H54 (cell line): ENCODE results near the gene CEP350.

Experiments used
- DNase-seq: peaks from one replicate; pipeline ENCODE4 v3.0.0; 2011; ENCODE audit warnings: low spot score, mixed read lengths; ENCODE audit not compliant: insufficient read length
- FAIRE-seq: peaks from 3 replicates; lab custom pipeline; 2011; peaks lifted over from hg19 to GRCh38; lab: Jason Lieb, UNC
- POLR2A ChIP-seq: IDR thresholded peaks from 2 replicates; pipeline ENCODE4 v1.6.1; 2011; ENCODE audit warnings: low read depth, mild to moderate bottlenecking, low read length

The CEP350 gene

DNA sequence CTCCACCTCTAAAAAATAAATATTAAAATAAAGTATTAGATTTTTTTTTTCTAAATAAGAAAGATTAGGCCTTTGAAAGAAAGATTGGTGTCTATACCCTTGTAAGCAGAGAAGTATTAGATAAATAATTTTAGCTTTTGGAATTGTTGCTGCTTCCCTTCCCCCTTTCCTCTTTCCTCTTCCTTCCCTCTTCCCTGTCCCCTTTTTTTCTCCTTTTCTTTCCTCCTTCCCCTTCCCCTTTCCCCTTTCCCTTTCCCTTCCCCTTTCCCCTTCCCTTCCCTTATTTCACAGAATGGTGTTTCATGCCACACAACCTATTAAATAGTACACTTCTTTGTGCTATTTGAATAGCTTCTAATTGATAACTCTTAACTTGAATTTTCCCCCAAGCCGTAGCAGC, 130.3 kb downstream of the CEP350 start:
- DNase-seq = no peak
- TF ChIP-seq POLR2A = no peak
- FAIRE-seq = no peak

DNA sequence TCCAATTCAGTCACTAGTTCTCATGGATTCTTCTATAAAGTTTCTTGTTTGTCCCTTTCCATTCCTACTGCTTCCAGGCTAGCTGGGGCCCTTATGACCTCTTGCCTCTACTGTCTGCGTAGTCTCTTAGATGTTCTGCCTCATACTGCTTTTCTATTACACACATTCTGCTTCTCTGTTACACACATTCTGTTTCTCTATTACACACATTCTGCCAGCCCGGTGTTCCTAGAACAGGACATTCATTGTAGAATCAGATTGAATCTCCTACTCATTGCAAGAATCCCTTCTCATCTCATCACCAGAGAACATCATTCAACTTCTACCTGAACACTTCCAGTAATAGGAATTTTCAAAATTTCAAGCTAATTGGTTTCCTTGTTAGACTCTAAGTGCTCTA, 130.7 kb downstream of the CEP350 start:
- DNase-seq (no peak), FAIRE-seq (peak; percentile 20)
- no peak for TF ChIP-seq POLR2A

DNA sequence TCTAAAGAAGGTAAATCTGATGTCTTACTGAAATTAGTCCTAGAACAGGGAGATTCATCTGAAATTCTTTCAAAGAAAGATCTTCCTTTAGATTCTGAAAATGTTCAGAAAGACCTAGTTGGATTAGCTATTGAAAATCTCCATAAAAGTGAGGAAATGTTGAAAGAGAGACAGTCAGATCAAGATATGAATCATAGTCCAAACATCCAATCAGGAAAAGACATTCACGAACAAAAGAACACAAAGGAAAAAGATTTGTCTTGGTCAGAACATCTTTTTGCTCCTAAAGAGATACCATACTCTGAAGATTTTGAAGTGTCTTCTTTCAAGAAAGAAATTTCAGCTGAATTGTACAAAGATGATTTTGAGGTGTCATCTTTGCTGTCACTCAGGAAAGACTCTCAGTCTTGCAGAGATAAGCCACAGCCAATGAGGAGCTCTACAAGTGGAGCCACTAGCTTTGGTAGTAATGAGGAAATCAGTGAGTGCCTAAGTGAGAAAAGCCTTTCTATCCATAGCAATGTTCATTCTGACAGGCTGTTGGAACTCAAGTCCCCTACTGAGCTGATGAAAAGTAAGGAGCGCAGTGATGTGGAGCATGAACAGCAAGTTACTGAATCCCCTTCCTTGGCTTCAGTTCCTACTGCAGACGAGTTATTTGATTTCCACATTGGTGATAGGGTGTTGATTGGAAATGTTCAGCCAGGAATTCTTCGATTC, 138.5 kb downstream of the CEP350 start:
- TF ChIP-seq POLR2A = no peak
- FAIRE-seq = no peak

DNA sequence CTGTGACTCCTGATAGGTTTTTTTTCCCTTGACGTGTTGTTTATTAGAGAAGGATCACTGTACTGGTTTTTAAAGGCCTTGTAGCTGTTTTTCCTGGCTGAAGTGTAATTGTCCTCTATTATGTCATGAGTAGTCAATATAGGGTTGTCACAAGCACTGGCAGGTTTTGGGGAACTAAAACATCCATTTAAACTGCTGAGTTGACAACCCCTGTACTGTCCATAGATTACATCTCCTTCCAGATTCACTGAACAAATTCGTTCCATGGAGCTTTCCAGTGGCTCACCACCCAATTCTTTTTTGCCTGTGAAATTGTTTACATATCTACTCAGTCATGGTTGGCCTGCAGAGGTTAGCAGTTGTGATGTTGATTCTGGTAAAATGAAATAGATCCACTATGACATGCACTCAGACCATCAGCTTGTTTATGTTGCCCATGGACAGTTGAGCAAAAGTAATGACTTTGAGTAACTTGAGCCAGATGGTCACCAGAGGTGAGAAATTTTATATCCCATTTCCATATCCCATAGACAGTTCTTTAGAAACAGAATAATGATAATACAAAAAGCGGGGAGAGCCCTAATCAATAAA, 140.2 kb downstream of the CEP350 start:
- no peak for TF ChIP-seq POLR2A
- FAIRE-seq = no peak
- no peak for DNase-seq

More for the DNA sequence above, 138.5 kb downstream of the CEP350 start:
- no peak for DNase-seq

DNA sequence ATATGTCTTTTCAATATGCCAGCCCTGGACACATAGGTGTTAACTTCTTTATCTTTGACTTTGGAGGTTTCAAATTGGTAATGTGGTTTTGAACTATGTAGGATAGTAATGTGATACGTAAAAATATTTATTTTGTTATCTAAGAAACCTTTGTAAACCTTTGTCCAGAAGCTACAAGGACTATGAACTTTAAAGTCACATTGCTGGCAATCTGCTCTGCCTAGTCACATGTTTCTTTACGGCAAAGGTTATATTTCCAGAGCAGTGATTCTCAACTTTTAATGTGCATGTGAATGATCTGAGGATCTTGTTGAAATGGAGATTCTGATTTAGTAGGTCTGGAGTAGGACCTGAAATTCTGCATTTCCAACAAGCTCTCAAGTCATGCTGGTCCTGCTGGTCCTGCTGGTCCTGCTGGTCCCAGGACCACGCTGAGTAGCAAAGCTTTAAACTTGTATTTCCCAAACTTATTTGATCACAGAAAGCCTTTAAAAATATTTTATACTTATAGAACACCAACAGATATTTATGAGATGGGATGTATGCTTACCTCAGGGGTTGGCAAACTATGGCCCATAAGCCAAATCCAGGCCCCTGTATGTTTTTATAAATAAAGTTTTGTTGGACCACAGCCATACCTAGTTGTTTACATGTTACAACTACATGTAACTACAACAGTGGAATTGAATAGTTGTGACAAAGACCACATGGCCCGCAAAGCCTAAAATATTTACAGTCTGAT, 142.1 kb downstream of the CEP350 start:
- DNase-seq (no peak), FAIRE-seq (no peak)
- TF ChIP-seq POLR2A = no peak

DNA sequence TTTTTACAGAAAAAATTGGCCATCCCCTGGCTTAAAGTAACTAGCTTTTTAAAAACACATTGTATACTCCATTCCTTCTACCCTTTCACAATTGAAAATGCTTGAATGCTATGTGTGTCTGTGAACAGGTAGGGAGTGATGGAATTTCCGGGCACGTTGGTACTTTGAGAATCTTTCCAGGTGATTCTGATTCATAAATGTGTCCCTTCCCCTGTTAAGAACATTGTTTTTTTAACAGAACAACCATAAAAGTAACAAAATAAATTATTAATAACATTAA, 142.7 kb downstream of the CEP350 start:
- no peak for TF ChIP-seq POLR2A
- FAIRE-seq (no peak), DNase-seq (no peak)

DNA sequence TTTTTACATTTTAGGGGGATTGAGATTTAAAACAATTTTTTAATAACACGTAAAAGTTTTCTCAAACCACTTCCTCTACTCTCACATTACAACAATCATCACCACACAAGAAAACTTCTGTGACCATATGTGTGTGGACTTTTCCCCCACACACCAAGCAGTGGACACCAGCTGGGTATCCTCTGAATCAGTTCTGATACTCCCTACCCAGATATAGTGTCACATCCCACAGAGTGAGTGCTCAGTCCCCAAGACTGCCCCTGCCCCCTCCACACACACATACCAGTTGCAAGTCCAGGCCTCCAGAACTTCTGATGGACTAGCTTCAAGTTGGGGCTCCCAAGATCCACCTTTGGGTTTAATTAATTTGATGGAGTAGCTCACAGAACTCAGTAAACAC, 146.8 kb downstream of the CEP350 start:
- no peak for TF ChIP-seq POLR2A
- no peak for FAIRE-seq
- DNase-seq = no peak

DNA sequence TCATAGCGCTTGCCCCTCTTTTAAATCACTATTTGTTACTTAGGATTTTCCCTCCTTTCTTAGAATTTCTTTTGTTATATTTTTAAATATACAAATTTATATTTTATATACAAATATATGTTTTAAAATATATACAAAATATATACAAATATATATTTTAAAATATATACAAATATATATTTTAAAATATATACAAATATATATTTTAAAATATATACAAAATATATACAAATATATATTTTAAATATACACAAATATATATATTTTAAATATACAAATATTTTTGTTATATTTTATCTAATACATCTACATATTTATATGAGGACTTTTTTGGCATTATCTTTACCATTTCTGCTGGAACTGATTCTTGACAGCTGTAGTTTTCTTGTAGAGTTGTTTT, 149.2 kb downstream of the CEP350 start:
- TF ChIP-seq POLR2A = no peak
- FAIRE-seq = no peak

DNA sequence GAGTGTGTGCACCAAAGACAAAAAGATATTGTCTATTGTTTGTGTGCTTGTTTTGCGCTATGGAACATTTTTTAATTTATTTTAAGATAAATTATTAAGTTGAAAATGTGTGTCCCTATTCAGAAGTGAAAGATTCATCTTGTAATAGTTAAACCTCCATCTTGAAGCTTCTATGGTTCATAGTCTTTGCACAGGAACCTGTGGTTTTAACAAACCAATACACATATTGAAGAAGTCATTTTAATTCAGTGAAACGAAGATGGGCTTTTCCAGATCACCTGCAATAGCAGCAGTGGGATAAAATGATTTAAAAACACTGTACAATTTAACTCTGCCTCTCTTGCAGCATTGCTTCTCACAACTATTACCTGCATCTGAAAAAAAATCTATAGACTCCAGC, 157.5 kb downstream of the CEP350 start:
- TF ChIP-seq POLR2A = no peak
- DNase-seq = no peak
- FAIRE-seq = no peak

More for the DNA sequence above, 149.2 kb downstream of the CEP350 start:
- no peak for DNase-seq

DNA sequence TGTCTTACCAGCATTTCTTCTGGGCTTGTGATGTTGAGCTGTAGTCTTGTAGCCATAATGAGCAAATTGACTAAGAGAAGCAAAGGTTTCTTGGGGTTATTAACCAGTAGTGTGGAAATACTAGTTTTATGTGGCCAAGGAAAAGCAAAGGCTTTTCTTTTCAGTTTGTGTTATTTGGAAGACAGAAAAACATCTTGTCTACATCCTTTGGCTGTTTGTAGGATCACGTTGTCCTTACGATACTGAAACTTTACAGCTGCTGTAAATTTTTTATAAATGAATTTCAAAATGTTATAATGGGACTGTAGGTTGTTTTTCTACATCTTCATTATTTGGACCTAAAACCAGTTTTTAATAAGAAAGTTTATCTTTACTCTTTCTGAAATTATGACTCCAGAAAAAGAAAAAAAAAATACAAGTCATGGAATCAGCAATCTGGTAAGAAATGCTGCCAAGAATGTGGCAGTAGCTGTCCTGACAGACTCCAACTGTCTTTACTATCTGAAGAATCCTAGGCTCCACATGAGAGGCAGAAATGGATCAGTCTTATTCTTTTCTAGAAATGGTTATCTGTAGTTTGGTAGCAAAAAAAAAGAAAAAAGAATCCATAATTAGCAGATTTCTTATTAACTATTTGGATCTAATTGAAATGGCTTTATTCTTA, 158.5 kb downstream of the CEP350 start:
- DNase-seq (no peak), FAIRE-seq (no peak)
- TF ChIP-seq POLR2A = no peak

DNA sequence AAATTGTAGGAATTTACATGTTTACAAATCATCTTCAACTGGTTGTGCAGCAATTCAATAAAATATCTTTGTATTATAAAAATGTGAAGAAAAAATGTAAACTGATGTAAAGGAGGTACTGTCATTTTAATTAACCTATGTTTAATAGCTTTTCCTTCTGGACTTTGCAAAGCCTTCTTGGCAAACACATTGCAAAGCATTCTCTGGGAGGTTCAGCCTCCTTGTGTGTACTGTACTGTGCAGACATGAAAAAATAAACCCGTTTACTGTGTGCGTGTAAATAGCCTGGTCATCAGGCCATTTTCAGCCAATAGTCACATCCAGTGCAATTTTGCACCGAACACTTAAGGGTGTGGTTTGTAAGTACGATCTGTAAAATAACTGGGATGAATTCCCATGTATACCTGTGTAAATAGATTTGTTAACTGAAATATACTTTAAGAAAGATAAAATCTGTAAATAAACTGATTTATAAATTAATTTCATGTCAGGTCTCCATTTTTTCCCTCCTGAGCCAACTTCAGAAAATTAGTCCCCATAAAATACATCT, 159.9 kb downstream of the CEP350 start:
- DNase-seq (no peak), FAIRE-seq (no peak)
- no peak for TF ChIP-seq POLR2A

DNA sequence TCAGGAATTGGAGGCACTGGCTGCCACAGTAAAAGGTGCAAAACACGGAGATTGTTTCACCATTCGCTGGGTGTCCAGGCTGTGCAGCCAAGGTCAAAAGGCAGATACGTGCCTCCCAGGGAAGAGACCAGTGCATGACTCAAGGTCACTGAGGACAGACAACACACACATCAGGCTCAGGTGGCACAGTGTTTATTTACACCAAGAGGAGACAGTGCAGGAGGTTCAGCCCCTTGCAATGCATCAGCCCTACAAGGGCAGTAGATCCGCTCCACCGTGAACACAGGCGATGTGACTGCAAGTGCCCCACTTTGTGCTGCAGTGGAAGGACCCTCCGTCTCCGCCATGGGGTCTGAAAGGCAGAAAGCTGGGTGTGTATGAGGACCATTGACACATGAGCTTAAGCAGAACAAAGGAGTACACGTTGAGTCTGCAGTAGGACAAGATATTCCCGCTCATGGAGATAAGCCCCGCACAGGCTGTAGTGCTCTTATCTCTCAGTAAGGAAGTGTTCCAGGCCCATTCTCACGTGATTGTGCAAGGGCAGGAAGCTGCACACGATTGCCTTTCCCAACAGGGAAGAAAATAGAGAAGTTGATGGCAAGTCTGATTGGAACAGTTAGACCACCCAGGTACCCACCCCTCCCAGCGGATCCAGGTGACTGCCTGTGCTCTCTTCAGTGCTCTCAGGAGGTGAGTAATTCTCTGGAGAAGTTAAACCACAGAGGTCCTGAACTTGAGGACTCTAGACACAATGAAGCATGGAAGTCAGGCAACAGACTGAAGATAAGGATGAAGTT, 162.6 kb downstream of the CEP350 start:
- TF ChIP-seq POLR2A = no peak
- no peak for FAIRE-seq
- peak; percentile 32 for DNase-seq

DNA sequence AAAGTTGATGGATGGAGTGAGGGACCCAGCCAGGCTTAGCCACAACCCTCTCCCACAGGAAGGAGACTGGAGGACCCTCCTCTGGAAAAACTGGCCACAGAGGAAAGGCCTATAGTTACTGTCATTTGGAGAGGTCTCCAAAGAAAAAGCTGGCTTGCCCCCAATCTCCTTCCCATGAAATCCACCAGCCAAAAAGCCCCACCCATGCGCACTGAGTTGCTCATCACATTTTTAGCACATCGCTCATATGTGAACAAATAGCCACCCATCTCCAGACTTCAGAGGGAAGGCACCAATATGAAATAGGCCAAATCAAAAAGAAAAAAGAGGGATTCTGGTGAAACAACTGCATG, 163.1 kb downstream of the CEP350 start:
- no peak for TF ChIP-seq POLR2A
- FAIRE-seq = no peak

More for the DNA sequence above, 163.1 kb downstream of the CEP350 start:
- peak; percentile 40 for DNase-seq
